ENCODE results near the gene CCDC12. TPM values are rescaled to one million over a fixed set of nuclear protein-coding genes. Genes with fewer than 3 reads are reported as not detected.

Gene CCDC12
- total RNA-seq, 1 donor from 2014 or later: 50.5 TPM

DNA sequence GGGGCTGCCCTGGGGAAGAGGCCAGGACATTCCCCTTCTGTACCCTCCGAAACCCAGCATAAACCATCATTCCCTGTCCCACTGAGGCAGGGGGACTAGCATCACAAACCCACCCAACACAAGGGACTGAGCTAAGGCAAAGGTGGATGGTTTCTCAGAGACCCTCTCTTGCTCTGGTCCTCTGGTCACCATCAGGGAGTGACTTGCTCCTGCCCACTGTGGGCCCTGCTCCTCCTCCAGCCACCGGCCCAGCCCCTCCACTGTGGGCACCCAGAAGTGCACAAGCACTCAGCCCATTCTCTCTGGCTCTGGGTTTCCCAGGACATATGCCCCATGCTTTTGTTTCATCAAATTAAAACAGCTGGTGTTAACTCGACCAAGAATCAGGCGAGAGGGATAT, 54.1 kb downstream of the CCDC12 start:
- no peak for TF ChIP-seq CTCF (IDR thresholded peaks at IDR 0.05; ENCODE audit: unreplicated experiment)
- DNase-seq (ENCODE audit: low spot score in 2 of 2, unreplicated experiment in 2 of 2): peak in 1 of 2 experiments; percentile 6
- Mint-ChIP-seq H3K9me3 (peaks cover 19% of the 10 kb centered on the region), H3K4me3 (no peak overlapping the region), H3K27me3 (ENCODE audit: low read depth) (no peaks in the 10 kb centered on the region), H3K4me1 (no peaks in the 10 kb centered on the region), H3K27ac (no peak overlapping the region), H3K36me3 (peaks cover 41% of the 10 kb centered on the region)

- peaks cover 47% of the 10 kb centered on the region for H3K36me3 Mint-ChIP-seq
- no peak for TF ChIP-seq CTCF (IDR thresholded peaks at IDR 0.05; ENCODE audit: unreplicated experiment)
Measured at GRCh38 chr3:46921871-46922271, 54.7 kb downstream of the CCDC12 start.

GRCh38 chr3:46921041-46921440, 55.5 kb downstream of the CCDC12 start:
- Mint-ChIP-seq H3K4me1 (no peaks in the 10 kb centered on the region), H3K4me3 (no peak overlapping the region), H3K36me3 (peaks cover 53% of the 10 kb centered on the region), H3K27ac (no peak overlapping the region), H3K27me3 (ENCODE audit: low read depth) (no peaks in the 10 kb centered on the region), H3K9me3 (peaks cover 24% of the 10 kb centered on the region)
- no peak for DNase-seq (ENCODE audit: low spot score in 2 of 2, unreplicated experiment in 2 of 2)
- no peak for TF ChIP-seq CTCF (IDR thresholded peaks at IDR 0.05; ENCODE audit: unreplicated experiment)

More at GRCh38 chr3:46921871-46922271, 54.7 kb downstream of the CCDC12 start:
- no peak for DNase-seq (ENCODE audit: low spot score in 2 of 2, unreplicated experiment in 2 of 2)
- Mint-ChIP-seq H3K4me3 (no peak overlapping the region), H3K27ac (no peak overlapping the region), H3K4me1 (no peaks in the 10 kb centered on the region), H3K27me3 (ENCODE audit: low read depth) (no peaks in the 10 kb centered on the region), H3K9me3 (peaks cover 24% of the 10 kb centered on the region)

GRCh38 chr3:46918634-46919033, 57.9 kb downstream of the CCDC12 start:
- TF ChIP-seq CTCF (IDR thresholded peaks at IDR 0.05; ENCODE audit: unreplicated experiment): no peak
- Mint-ChIP-seq H3K9me3 (peaks cover 24% of the 10 kb centered on the region), H3K27me3 (ENCODE audit: low read depth) (no peaks in the 10 kb centered on the region), H3K4me1 (peaks cover 6% of the 10 kb centered on the region), H3K27ac (no peak overlapping the region), H3K4me3 (no peak overlapping the region), H3K36me3 (peaks cover 54% of the 10 kb centered on the region)
- DNase-seq (ENCODE audit: low spot score in 2 of 2, unreplicated experiment in 2 of 2): no peak

GRCh38 chr3:46918202-46918601, 58.3 kb downstream of the CCDC12 start:
- peaks cover 24% of the 10 kb centered on the region for H3K9me3 Mint-ChIP-seq
- no peak for DNase-seq (ENCODE audit: low spot score in 2 of 2, unreplicated experiment in 2 of 2)
- no peak overlapping the region for H3K27ac Mint-ChIP-seq
- H3K27me3 Mint-ChIP-seq (ENCODE audit: low read depth): no peaks in the 10 kb centered on the region
- TF ChIP-seq CTCF (IDR thresholded peaks at IDR 0.05; ENCODE audit: unreplicated experiment): no peak
- peaks cover 51% of the 10 kb centered on the region for H3K36me3 Mint-ChIP-seq
- H3K4me3 Mint-ChIP-seq: no peak overlapping the region
- peaks cover 10% of the 10 kb centered on the region for H3K4me1 Mint-ChIP-seq

DNA sequence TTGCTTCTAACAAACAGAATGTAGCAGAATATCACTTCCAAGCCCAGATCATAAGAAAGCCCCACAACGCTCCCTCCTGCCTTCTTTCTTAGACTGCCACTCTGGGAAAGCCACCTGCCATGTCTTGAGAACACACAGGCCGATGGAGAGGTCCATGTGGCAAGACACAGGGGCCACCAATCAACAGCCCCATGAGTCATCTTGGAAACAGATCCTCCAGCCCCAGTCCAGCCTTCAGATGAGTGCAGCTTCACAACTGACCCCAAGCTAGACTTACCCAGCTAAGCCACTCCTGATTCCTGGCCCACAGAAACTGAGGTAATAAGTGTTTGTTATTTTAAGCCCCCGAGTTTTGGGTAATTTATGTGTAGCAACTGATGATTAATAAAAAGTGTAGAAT, 59.3 kb downstream of the CCDC12 start:
- no peak overlapping the region for H3K4me3 Mint-ChIP-seq
- peaks cover 10% of the 10 kb centered on the region for H3K4me1 Mint-ChIP-seq
- H3K36me3 Mint-ChIP-seq: peaks cover 47% of the 10 kb centered on the region
- DNase-seq (ENCODE audit: low spot score in 2 of 2, unreplicated experiment in 2 of 2): no peak
- no peak for TF ChIP-seq CTCF (IDR thresholded peaks at IDR 0.05; ENCODE audit: unreplicated experiment)
- peaks cover 24% of the 10 kb centered on the region for H3K9me3 Mint-ChIP-seq
- no peaks in the 10 kb centered on the region for H3K27me3 Mint-ChIP-seq (ENCODE audit: low read depth)
- no peak overlapping the region for H3K27ac Mint-ChIP-seq
